ENCODE data around the gene B3GALNT2. TPM values are rescaled to one million over a fixed set of nuclear protein-coding genes. Genes with fewer than 3 reads are reported as not detected.
"Not testable (repeated sequence)": the region's sequence is repeated elsewhere in the genome, so short reads cannot be mapped to it uniquely, and the experiment has no call there.

The B3GALNT2 gene
- total RNA-seq, 4 donors from 2014 or later = 21.7 to 46.2 (median 26.1) TPM

DNA sequence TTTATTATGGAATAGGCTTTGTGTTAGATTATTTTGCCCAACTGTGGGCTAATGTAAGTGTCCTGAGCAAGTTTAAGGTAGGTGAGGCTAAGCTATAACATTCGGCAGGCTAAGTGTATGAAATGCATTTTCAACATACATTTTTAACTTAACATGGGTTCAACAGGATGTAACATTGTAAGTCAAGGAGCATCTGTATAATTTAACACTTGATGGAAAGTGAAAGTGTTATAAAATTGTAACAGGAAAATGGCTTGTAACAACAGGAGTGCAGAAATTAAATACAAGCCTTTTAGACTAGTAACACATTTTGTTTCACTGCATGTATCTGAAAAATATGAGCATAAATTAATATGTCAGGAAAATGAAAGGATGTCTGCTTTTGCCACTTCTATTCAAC is 42.3 kb downstream of the B3GALNT2 start:
- DNase-seq (ENCODE audit: low spot score in 2 of 2) = no peak
- intact Hi-C loops (cut with DNase I; ENCODE audit: low total_unique reads) = no loop called here
- no peak for TF ChIP-seq POLR2A (IDR thresholded peaks at IDR 0.05)
- TF ChIP-seq, protein P1, sequence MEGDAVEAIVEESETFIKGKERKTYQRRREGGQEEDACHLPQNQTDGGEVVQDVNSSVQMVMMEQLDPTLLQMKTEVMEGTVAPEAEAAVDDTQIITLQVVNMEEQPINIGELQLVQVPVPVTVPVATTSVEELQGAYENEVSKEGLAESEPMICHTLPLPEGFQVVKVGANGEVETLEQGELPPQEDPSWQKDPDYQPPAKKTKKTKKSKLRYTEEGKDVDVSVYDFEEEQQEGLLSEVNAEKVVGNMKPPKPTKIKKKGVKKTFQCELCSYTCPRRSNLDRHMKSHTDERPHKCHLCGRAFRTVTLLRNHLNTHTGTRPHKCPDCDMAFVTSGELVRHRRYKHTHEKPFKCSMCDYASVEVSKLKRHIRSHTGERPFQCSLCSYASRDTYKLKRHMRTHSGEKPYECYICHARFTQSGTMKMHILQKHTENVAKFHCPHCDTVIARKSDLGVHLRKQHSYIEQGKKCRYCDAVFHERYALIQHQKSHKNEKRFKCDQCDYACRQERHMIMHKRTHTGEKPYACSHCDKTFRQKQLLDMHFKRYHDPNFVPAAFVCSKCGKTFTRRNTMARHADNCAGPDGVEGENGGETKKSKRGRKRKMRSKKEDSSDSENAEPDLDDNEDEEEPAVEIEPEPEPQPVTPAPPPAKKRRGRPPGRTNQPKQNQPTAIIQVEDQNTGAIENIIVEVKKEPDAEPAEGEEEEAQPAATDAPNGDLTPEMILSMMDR (IDR thresholded peaks at IDR 0.05) = no peak
- H3K4me3 ChIP-seq (ENCODE audit: low read depth, poor library complexity, severe bottlenecking) = no peak overlapping the region
- 86 to 94% methylated on average over 1 of the region's 1 CpG for WGBS, 2 donors

DNA sequence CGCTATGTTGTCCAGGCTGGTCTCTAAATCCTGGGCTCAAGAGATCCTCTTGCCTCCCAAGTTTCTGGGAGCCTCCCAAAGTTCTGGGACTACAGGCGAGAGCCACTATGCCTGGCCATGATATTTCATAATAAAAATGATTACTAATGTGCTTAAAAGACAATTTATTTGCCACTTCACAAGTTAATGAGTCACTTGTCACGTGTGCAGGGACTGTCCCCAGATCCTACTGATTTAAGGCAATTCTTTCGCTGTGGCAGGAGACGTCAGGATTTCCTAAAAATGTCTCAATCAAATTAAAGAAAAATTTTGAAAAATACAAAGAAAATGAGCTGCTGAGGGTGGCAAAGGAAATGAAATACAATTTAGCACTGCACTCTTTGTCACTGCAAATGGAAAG is 43.5 kb downstream of the B3GALNT2 start:
- WGBS, 2 donors = 74 to 84% methylated on average over 5 of the region's 5 CpGs
- no peak for DNase-seq (ENCODE audit: low spot score in 2 of 2)

DNA sequence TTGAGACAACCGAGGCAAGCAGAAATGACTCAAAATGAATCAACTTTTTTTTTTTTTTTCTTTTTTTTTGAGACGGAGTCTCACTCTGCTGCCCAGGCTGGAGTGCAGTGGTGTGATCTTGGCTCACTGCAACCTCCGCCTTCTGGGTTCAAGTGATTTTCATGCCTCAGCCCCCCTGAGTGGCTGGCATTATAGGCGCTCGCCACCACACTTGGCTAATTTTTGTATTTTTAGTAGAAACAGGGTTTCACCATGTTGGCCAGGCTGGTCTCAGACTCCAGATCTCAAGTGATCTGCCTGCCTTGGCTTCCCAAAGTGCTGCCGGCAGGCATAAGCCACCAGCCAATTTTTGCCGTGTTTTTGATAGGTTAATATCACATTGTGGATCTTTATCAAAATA is 46.4 kb downstream of the B3GALNT2 start:
- DNase-seq (ENCODE audit: low spot score in 2 of 2); intact Hi-C loops (cut with DNase I; ENCODE audit: low total_unique reads); H3K4me3 ChIP-seq (ENCODE audit: low read depth, poor library complexity, severe bottlenecking): not testable (repeated sequence)
- 96 to 97% methylated on average over 7 of the region's 7 CpGs for WGBS, 2 donors

More for the DNA sequence above, 43.5 kb downstream of the B3GALNT2 start:
- H3K4me3 ChIP-seq (ENCODE audit: low read depth, poor library complexity, severe bottlenecking) = no peak overlapping the region
- no peak for TF ChIP-seq POLR2A (IDR thresholded peaks at IDR 0.05)
- TF ChIP-seq, protein P1 (IDR thresholded peaks at IDR 0.05) = no peak
- intact Hi-C loops (cut with DNase I; ENCODE audit: low total_unique reads) = no loop called here

DNA sequence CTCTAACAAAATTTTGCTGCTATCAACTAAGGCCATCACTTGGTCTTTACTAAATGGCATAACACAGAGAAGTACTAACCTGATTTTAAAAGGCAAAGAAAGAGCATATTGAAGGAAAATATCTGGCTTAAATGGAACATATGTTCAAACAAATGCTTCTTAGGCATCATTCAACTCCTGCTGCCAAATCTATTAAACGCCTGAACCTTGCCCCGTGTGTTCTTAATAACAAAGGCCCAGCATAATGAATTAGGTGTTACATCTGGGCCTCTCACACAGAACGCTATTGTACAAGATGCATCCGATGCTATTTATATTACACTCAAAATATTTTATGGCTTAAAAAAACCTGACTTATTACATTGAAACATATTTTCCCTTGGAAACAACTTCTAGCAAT is 48.4 kb downstream of the B3GALNT2 start:
- 60 to 66% methylated on average over 4 of the region's 4 CpGs for WGBS, 2 donors
- TF ChIP-seq, protein P1 (IDR thresholded peaks at IDR 0.05) = no peak
- H3K4me3 ChIP-seq (ENCODE audit: low read depth, poor library complexity, severe bottlenecking) = no peak overlapping the region
- intact Hi-C loops (cut with DNase I; ENCODE audit: low total_unique reads) = no loop called here
- DNase-seq (ENCODE audit: low spot score in 2 of 2) = no peak

DNA sequence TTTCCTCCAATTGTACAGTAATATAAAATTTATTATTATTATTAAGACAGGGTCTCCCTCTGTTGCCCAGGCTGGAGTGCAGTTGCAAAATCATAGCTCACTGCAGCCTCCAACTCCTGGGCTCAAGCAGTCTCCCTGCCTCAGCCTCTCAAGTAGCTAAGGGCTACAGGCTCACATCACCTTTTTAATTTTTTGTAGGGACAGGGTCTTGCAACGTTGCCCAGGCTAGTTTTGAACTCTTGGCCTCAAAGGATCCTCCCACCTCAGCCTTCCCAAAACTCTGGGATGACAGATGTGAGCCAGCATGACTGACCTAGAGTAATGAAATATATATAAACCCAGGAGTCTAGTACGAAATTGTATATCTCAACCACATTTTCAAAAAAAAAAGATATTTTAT is 49.2 kb downstream of the B3GALNT2 start:
- 74 to 80% methylated on average over 2 of the region's 2 CpGs for WGBS, 2 donors
- no peak for DNase-seq (ENCODE audit: low spot score in 2 of 2)

DNA sequence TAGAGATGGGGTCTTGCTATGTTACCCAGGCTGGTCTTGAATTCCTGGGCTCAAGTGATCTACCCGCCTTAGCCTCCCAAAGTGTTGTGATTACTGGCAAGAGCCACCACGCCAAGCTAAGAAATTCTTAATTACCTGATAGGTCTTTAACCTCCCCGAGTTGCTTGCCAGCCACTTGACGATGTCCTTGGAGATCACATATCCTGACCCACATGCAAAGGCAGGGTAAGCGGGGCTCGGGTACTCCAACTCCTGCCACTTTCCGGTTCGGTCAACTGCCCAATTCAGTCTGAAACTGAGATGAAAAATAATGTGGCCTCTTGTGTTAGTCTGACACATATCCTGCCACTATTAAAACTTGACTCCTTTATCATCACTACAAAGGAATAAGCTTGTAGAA is 50.2 kb downstream of the B3GALNT2 start:
- TF ChIP-seq, protein P1 (IDR thresholded peaks at IDR 0.05) = no peak
- no peak for TF ChIP-seq POLR2A (IDR thresholded peaks at IDR 0.05)
- WGBS, 2 donors = 95 to 96% methylated on average over 8 of the region's 8 CpGs
- no peak overlapping the region for H3K4me3 ChIP-seq (ENCODE audit: low read depth, poor library complexity, severe bottlenecking)
- intact Hi-C loops (cut with DNase I; ENCODE audit: low total_unique reads) = no loop called here
- no peak for DNase-seq (ENCODE audit: low spot score in 2 of 2)

More for the DNA sequence above, 49.2 kb downstream of the B3GALNT2 start:
- H3K4me3 ChIP-seq (ENCODE audit: low read depth, poor library complexity, severe bottlenecking) = no peak overlapping the region
- TF ChIP-seq, protein P1 (IDR thresholded peaks at IDR 0.05) = no peak
- no peak for TF ChIP-seq POLR2A (IDR thresholded peaks at IDR 0.05)
- intact Hi-C loops (cut with DNase I; ENCODE audit: low total_unique reads) = no loop called here
